GM21526 (cell line): Measurements from ENCODE around the gene DNAJB8.

Source experiments
- ATAC-seq: cut with Tn5 transposase; IDR thresholded peaks from one replicate; pipeline ENCODE4 v1.9.1; 2021; ENCODE audit warnings: moderate library complexity; ENCODE audit not compliant: unreplicated experiment, low FRiP score

The DNAJB8 gene

GRCh38 chr3:128495435-128495970, 28.8 kb upstream of the DNAJB8 start:
- ATAC-seq, result no peak

- ATAC-seq, result no peak
Observed at GRCh38 chr3:128494367-128494650, 27.6 kb upstream of the DNAJB8 start.

DNA sequence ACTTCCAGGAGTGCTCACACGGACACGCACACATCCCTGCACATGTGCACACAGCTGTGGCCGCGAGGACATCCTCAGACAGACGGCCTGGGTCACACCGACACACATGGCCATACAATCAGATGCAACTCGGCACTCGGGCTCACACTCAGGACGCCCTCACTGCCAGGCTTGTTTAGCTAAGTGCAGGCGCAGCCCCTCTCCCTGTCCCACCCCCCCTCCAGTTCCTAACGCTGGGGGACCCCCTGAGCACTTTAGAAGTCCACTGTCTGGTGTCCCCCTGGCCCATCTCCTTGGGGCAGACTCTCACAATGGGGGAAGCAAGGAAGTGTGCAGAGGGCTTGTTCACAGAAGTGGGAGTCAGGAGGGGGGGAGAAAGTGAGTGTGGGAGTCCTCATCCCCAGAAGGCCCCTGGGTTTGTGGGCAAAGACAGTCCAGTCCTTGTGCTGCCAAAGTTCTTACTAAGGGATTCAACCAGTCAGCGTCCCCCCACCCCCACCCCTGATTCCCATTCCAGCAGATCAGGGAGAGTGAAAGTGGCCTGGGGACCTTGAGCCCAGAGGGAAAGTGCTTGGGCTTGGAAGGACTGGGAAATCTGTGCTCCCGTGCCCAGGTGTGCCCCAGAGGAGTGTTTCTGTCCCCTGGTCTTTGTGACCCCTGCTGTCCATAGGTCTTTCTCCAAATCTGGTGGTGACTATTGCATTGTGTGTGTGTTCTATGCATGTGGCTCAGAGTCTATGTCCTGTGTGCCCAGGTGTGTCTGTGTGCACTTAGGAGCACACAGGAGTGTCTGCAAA, 27.1 kb upstream of the DNAJB8 start:
- no peak for ATAC-seq

- ATAC-seq, result no peak
Observed at GRCh38 chr3:128492671-128493569, 26.2 kb upstream of the DNAJB8 start, which contains the start of gene GATA2. Gene GATA2, minus strand, starts transcription at chr3:128493201. Its CDS starts 6,170 bp downstream, at chr3:128487031.

DNA sequence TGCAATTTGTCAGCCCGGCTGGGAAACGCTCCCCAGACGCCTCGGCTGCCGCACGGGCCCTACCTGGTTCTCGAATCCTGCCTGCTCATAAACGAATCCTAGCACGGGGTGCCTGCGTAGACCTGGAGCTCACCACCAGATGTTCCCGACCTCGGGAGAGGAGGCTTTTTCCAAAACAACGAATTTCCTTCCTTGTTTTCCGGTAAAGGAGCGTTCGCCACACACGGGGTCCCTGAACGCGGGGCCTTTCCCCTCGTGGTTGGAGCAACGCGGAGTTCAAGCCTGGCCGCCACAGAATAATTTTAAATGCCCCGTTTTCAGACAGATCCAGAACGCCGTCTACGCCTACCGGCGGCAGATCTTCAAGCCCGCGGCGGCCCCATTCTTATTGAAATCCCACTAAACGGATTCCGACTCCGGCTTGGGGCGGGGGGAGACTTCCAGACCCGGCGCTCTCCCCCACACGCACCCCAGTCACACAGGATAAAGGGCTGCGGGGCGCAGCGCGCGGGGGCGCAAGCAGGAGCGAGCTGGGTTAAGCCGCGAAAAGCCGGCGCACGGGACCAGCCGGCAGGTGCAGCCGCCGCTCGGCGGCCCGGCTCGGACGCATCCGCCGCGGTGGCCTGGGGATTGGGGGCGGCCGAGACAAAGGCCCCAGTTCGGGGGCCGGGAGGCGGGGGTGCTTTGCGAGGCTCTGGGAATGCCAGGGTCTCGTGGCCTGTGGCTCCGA, 25.4 kb upstream of the DNAJB8 start:
- ATAC-seq, result no peak

DNA sequence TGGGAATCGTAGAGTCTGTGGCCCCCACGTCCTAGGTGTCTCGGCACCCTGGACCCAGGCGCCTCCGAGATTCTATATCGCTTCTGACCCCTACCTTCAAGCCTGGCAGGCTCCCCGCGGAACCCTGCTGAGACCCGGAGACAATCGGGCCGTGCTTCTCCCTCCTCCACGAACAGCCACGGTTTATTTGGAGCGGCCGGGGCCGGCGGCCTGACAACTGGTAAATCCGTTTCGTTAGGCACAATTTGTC, 24.9 kb upstream of the DNAJB8 start:
- no peak for ATAC-seq

- ATAC-seq, result no peak
Observed at GRCh38 chr3:128490915-128491690, 24.4 kb upstream of the DNAJB8 start.

DNA sequence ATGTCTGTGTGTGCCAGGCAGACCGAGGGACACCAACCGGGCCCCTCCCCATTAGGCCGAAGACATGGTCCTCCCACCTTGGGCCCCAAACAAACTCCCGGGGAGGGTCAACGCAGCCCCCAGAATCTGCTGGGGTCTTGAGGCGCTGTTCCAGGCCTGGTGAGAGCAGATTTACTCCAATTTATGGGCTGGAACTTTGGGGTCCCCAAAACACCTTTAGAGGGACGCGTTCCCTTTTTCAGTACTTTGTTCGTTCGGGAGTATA, 23.9 kb upstream of the DNAJB8 start:
- ATAC-seq, result no peak

- no peak for ATAC-seq
Observed at GRCh38 chr3:128489927-128490649, 23.4 kb upstream of the DNAJB8 start.

- ATAC-seq, result no peak
Observed at GRCh38 chr3:128489674-128489926, 22.9 kb upstream of the DNAJB8 start.

GRCh38 chr3:128488991-128489673, 22.4 kb upstream of the DNAJB8 start:
- no peak for ATAC-seq

GRCh38 chr3:128488636-128488990, 21.9 kb upstream of the DNAJB8 start:
- no peak for ATAC-seq

GRCh38 chr3:128487813-128488635, 21.3 kb upstream of the DNAJB8 start:
- ATAC-seq, result no peak

DNA sequence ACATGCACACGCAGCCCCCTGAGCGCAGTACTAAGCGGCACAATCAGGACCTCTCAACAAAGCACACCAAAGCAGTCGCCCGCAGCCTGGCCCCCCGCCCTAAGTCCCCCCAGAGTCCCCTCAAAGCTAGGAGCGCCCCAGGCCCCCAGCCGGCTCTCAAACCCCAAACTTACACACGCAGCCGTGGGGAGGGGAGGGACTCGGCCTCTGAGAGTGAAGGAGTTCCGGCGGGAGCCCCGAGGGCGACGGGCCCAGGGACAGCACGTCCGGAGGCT, 20.8 kb upstream of the DNAJB8 start:
- ATAC-seq, result no peak

GRCh38 chr3:128486681-128487537, 20.2 kb upstream of the DNAJB8 start:
- no peak for ATAC-seq

DNA sequence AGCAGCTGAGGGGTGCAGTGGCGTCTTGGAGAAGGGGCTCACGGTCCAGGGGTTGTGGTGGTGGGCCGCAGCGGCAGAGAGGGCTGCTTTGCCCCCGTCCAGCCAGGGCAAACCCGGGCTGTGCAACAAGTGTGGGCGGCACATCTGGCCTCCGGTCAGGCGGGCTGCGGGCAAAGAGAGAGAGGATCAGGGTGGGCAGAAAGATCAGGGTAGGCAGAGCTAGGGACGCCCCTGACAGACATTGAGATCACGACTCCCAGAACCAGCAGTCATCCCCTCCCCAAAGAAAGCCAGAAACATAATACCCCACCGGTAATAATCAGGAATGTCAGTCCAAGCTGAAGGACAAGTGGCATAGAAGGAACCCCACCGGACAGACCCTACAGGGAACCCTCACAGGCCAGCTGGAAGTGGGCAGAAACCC, 19.5 kb upstream of the DNAJB8 start:
- ATAC-seq, result no peak

- ATAC-seq, result no peak
Observed at GRCh38 chr3:128485282-128486204, 18.9 kb upstream of the DNAJB8 start.
